NCI-H524 (cell line): ENCODE data around the gene EXOC3L1.

Source experiments
- DNase-seq, 2 experiments: peaks; one replicate each; lab custom pipeline; 2025; lab: John Stamatoyannopoulos, UW

Gene EXOC3L1

GRCh38 chr16:67190041-67190440, at the start of gene EXOC3L1:
Gene EXOC3L1, minus strand, starts transcription at chr16:67190136. Its CDS starts 460 bp downstream, at chr16:67189676.
- no peak for DNase-seq

DNA sequence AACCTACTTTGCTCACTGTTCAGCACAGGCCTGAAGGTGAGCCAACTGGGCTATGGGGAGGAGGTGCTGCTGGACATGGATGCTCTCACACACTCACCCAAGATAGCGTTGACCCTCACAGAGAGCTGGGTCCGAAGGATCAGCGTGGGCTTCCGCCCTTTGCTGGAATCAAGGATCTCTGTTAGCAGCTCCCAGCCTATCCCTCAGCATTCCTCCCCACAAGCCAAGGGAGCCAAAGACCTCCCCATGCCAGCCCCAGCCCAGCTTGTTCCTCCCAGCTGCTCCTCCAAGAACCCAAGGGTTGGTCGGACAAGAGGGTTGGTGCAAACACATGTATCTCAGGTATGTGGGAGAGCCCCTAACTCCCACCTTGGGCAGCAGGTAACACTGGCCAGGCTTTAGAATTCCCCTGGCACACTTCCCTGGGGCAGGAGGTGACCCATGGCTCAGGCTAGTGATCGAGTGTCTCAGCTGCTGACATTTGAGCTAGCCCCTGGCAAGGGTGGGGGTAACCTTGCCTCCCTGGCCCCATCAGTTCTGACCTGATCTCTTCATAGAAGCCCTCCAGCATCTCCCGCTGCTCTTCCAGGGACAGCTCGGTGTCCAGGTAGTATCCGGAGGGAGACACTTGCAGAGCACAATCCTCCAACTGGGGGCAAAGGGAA, 49.0 kb upstream of the EXOC3L1 start:
- no peak for DNase-seq

DNA sequence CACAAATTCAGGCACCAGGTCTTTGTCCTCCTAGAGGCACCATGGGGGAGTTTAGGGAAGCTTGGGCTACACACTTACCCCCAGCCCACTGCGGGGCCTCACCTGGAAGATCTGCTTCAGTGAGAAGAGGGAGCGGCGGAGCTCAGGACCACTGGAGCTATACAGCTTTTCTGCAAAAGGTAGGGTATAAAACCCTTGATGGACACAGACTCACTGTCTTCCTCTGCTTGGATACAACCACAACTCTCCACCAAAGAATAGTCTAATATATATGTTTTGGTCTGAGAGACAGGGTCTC, 48.3 kb upstream of the EXOC3L1 start:
- DNase-seq, result no peak

DNA sequence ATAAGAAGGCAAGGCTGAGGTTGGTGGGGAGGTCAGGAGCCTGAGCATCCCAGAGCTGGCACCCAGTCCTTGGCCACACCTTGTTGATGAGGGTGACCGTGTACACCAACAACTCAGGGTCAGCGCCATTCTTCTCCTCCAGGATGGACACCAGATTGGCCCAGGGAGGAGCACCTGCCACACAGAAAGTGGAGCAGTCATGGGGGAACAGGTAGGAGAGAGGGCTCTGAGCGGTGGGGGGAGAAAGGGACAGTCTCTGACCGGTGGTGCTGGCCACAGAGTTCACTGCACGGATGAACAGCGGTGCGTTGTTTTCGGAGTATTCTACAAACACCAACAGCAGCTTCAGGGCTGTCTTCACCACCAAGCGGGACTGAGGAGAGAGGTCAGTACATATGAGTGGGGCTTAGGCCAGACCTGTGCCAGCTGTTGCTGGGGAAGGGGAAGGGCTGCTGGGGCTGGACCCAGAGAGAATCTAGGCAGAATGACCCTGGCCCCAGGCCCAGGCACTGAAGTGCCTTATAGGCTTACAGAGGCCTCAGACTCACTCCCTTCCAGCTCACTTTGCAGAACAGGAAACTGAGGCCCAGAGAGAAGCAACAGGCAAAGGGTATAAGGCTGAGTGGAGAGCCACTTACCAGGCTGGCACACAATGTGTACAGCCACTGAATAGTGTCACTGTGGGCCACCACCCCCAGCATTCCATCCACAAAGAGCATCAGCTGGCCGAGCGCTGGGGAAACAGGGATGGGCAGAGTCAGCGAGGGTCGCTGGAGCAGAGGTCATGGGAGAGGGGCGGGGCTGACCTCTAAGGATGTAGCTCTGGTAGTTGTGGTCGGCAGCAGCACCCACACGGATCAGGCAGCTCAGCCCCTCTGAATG, 47.7 kb upstream of the EXOC3L1 start:
- no peak for DNase-seq

- DNase-seq, result no peak
Measured at GRCh38 chr16:67236563-67237395, 46.8 kb upstream of the EXOC3L1 start.

DNA sequence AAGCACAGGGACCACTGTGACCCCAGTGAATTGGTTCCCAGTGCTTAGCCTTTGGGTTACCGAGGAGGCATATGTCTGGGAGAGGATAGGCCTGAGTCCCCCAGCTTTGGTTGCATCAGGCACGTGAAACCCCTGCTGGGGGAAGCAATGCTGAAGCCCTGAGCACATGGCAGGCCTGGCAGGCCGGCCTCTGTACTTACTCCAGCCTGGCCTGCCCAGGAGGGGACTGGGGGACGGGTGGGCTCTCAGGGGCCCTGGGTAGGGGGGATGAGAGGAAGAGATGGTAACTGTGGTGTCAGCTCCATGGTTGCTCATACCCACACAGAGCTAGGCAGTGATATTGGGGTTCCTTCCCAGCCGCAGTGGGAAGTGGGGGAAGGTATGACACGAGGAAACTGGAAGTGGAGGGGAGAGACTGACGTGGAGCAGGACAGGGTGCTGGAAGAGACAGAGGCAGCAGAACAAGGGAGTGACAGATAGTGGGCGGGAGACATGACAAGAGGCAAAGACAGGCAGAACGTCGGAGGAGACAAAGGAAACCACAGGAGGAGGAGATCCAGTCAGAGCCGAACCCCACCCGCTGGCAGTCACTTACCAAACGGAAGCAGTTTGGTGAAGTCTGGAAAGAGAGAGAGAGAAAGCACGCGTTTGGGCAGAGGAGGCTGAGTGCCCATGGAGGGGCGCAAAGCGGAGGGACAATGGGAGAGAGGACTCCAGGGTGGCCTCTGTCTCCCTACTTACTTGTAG, 46.1 kb upstream of the EXOC3L1 start:
- no peak for DNase-seq

DNA sequence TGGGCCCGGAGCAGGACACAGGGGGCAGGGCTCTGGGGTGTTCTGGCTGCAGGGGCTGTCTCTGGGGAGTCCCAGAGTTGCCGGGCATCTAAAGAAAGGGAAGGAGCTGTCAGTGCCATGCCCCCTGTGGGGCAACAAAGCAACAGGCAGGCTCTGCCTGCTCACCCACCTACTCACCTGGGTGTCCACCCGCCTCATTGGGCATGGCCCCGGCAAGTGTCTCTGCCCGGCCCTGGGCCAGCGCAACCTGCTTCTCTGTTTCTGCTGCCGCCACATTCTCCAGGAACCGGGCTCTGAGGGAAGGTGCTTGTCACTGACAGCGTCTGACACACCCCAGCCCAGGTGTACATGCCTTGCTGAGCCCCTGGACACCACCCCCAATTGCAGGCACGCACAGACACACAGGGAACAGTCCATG, 44.3 kb upstream of the EXOC3L1 start:
- no peak for DNase-seq

GRCh38 chr16:67233596-67233995, 43.7 kb upstream of the EXOC3L1 start:
- DNase-seq, result no peak

DNA sequence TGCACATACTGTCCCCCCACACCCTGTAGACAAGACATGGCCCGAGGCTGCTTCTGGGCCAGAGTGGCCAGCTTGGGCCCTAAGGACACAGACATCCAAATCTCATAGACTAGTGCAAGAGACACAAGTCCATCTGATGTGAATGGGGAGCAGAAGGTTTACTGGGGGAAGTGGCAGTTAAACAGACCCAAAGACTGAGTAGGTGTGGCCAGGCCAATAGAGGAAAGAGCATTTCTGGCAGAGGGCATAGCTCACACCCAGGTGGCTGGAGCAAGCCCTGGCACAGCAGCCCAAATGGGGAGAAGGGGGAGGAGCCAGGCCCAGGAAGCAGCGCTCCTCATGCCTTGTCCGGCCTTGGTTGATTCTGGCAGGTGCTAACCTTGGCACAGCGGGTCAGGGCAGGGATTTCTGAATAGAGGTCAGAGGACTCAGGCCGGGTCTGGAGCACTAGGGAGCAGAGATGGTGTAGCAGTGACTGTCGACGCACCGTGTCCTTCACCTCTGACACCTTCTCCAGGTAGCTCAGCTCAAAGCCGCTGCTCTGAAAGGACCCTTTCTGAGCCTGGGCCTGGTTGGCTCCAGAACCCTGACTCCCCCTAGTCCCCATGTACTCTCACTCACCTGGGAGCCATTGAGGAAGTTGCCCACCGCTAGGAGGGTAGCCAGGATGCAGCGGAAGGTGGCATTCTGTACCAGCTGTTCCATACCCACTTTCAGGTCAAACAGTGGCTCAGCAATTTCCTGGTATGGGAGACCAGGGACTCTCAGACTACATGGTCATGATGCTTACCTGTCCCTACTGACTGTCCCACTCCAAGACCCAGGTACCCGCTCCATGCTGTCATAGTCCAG, 41.1 kb upstream of the EXOC3L1 start:
- DNase-seq, result no peak

DNA sequence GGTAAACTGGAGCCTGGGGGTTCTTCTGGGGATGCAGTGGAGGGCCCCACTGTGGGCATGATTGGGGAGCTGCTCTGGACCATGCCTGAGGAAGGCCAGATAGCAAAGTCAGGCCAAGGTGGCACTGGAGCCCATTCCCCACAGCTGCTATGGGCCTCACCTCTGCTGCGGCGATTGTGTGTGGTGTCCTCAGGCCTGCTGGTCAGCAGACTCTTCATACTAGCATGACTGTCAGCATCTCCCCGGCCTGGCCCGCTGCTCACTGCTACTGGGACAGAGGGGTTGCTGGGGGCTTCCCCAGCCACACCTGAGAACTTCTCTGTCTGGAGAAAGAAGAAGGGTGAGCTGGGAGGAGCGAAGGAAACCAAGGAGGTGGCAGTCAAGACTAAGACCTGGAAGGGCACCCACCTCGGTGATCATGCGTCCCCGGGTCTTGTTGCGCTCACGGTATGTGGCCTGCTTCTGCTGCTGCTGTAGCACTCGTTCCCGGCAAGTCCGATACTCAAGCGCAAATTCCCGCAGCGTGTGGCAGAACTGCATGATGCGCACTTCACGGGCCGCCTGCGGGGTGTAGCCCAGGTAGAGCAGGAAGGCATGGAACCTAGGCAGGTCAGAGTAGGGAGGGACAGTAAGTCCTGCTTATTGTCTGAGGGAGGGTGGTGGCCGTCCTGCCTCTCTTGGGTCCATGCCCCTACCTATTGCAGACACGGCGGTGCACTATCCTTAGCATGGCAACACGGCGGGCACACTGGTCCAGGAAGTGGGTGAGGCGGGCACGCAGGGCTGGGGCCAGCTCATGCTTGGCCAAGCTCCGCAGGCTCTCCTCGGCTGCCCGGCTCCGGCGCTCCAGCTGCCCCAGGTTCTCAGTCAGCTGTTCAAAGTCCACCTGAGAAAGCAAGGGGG, 40.2 kb upstream of the EXOC3L1 start:
- DNase-seq, result no peak

- DNase-seq, result no peak
Measured at GRCh38 chr16:67228905-67229304, 39.0 kb upstream of the EXOC3L1 start.

DNA sequence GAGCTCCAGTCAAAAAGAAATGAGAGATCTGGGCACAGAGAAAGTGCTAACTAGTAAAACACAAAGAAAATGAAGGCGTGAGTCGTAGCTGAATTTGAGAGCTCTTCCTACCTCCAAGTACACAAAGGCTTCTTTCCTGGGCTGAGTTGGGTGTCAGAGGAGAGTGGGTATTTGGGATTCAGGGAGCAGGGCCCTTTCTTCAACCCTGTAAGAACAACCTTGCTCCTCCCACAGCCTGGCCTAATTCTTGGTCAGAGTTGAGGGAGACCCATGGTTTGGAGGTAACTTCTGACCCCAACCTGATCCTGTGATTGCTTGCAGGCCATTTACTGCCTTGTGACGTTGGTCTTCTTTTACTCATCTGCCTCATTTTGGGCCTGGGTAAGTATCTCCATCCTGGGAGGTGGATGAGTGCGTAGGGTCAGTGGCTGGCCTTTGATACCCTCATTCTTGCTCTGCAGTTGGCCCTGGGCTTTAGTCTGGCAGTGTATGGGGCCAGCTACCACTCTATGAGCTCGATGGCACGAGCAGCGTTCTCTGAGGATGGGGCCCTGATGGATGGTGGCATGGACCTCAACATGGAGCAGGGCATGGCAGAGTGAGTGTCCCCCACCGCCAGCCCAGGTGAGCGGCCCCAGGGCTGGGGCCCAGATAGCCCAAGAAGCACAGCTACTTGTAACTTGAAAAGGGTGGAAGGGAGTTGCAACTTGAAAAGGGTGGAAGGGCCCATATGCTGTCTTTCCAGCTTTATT, 38.3 kb upstream of the EXOC3L1 start:
- DNase-seq, result no peak

DNA sequence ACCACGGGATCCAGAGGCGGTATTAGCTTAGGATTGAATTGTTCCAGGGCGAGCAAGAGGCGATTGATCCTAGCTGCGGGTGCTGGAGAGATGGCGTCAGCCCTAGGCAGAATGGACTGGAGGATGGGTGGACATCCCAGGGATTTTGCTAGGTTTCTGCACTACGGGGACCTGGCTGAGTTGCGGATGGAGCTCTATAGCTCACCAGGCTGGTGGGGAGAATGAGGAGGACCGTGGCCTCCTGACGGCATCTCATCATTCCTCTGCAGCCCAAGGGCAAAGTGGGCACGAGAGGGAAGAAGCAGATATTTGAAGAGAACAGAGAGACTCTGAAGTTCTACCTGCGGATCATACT, 37.6 kb upstream of the EXOC3L1 start:
- DNase-seq, result no peak

DNA sequence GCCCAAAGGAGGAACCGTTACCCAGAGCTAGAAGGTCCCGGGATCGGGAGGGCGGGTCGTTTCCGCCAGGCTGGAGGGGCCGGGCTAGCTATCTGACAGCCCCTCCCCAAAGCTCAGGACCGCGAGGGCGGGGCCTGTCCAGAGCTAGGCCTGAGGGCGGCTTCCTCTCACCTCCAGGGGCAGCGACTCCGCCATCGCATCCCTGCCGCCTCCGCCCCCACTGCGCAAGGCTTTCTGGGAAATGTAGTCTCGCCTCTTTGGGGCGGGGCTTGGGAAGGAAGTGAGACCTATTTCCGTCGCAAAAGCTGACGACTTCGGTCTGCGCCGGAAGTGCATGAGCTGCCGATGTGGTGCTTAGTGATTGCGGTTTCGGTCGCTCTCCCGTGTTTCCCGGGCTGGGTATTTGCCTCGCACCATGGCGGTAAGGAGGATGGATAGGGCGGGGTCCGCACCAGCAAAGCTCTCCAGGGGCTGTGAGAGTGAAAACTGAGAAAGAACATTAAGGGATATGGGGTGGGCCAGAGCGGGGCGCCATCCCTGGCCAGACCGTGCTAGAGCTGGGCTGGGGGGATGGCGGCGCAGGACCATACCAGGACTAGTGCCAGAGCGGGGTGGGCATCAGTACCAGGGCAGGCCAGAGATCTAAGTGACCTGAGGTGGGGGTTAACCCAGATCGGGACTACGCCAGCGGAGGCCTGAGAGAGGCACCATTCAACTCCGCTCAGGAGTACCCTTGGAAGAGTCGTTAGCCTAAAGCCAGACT, 37.0 kb upstream of the EXOC3L1 start, which contains the start of gene TMEM208:
TSS of gene TMEM208 (plus strand) at position 327 of the 763 bp plus-strand sequence. CDS start at position 416, 89 bp downstream.
- DNase-seq, result peak; percentile 99

DNA sequence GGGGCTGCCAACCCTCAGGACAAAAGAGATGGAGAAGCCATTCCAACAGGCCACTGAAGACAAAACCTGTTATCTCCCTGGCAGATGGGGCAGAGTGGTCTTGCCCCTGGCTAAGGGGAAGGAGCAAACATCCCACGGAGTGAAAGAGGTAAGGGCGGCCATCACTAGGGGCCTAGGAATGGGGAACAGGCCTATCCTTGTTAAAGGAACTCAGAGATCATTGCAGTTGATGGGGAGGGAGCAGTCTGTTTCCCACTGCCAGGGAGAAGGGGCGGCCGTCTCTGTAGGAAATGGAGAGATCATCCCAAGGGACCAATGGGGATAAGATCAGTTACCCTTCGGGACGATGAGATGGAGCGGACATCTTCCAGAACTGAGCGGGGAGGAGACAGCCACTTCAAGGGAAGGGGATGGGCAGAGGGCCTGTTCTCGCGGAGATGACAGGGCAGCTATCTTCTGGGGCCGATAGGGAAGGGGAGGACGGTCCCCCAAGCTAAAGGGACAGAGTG, 36.4 kb upstream of the EXOC3L1 start:
- DNase-seq, result peak in 1 of 2 experiments; percentile 62

- DNase-seq, result no peak
Measured at GRCh38 chr16:67223992-67224391, 34.1 kb upstream of the EXOC3L1 start.

DNA sequence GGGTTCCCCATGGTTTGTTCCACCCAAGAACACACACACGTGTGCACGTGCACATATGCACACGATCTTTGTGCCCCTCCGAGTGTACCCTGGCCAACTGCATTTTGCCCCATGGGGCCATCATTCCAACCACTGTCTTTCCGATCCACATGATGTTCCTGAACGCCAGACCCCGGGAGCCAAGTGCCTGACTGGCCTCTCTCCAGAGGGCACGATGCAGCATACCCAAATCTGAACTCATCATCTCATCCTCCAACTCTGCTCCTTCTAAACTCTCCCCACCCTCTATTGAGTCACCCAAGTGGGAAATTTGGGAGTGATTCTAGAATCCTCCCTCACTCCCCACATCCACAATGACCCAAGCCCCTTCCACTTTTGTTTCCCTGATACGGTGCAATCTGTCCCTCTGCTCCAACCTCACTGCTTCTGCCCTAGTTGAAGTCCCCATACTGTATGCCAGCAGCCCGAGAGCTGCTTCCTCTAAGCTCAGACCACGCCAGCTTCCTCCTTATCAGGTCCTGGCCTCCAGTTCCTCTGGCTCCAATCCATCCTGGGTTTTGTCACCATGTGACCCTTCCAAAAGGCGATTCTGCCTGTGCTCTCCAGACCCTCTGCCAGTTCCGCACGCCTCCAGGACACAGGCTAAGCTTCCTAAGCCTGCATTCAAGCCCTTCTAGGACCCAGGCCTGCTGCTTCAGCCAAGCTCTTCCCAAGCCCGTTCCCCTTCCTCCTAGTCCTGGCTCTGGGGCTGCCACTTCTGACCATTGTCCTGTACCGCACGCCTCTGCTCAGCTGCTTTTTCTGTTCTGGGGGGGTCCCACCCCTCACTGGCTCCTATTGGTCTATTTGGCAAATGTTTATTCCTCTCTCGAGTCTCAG, 26.9 kb upstream of the EXOC3L1 start:
- DNase-seq, result no peak
